HUES6 (cell line): Measurements from ENCODE around the gene UCHL1.

Experiments
- H3K27ac ChIP-seq: 2 replicates; pipeline ENCODE4 v1.7.0; 2013; ENCODE audit warnings: low read depth, mild to moderate bottlenecking, low read length, inconsistent platforms
- H3K27me3 ChIP-seq: 2 replicates; pipeline ENCODE4 v1.6.1; 2013; ENCODE audit warnings: low read length; ENCODE audit not compliant: control insufficient read depth, insufficient read depth
- H3K36me3 ChIP-seq: 2 replicates; pipeline ENCODE4 v1.6.1; 2013; ENCODE audit warnings: low read length; ENCODE audit not compliant: control insufficient read depth, insufficient read depth
- H3K4me1 ChIP-seq: 2 replicates; pipeline ENCODE4 v1.6.1; 2013; ENCODE audit warnings: low read length; ENCODE audit not compliant: control insufficient read depth, insufficient read depth
- H3K4me3 ChIP-seq: 2 replicates; pipeline ENCODE4 v1.5.1; 2013; ENCODE audit warnings: low read depth, low read length
- H3K9ac ChIP-seq: one replicate; pipeline ENCODE4 v1.6.1; 2013; ENCODE audit warnings: mild to moderate bottlenecking, low read length
- H3K9me3 ChIP-seq: 2 replicates; pipeline ENCODE4 v1.6.1; 2013; ENCODE audit warnings: low read depth, low read length; ENCODE audit not compliant: control insufficient read depth, insufficient read depth

The UCHL1 gene

DNA sequence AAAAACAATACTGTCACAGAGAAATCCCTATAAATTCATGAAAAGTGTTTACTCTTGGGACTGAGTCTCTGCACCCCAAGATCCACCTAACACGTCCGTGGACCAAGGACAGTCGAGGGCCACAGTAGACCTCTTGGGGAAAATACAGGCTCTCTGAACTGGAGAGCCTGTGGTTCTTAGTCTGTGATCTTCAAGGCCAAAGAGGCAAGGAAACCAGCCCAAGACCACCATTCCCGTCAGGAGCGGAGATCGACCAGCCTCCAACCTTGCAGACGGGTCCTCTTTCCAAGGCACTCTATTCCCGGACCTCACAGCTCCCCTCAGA lies 40.8 kb upstream of the UCHL1 start:
- H3K4me1 ChIP-seq, result peaks cover 28% of the 10 kb centered on the region
- peak overlapping the region; percentile 99 for H3K27ac ChIP-seq
- H3K9me3 ChIP-seq, result no peaks in the 10 kb centered on the region
- H3K27me3 ChIP-seq, result peaks cover 12% of the 10 kb centered on the region
- H3K9ac ChIP-seq, result peak overlapping the region; percentile 89
- H3K4me3 ChIP-seq, result peak overlapping the region; percentile 91
- no peaks in the 10 kb centered on the region for H3K36me3 ChIP-seq

DNA sequence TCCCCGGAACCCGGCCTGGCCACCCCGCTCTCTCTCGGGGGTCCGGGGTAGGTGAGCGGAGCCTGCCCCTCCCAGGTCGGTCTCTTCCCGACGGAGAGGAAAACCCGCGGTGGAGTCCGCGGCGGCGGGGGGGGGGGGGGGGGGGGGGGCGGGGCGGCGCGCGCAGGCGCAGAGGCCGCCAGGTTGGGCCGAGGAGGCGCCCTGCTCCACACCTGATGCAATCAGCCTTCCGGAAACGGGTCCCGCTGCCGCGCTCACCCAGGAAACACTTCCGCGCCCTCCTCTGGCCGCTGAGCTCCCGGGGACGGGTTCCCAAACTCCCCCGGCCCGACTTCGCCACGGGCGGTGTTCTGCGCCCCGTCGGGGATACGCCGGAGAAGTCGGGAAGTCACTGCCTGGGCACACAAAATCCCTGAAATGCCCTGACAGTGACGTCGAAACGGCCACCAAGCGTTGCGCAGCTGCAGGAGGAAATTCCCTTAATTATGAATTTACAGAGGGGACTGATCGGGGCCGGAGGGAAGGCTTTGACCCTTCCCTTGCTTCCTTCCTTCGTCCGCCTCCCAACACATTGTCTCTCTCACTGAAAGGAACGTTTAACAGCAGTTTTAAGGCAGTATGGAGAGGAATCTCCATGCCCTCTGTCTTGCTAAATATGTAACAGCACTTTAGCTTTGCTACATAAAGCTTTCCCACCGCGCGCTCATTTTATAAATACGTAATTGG lies 40.3 kb upstream of the UCHL1 start:
- no peaks in the 10 kb centered on the region for H3K36me3 ChIP-seq
- H3K4me1 ChIP-seq, result peaks cover 28% of the 10 kb centered on the region
- peak overlapping the region; percentile 99 for H3K27ac ChIP-seq
- H3K9ac ChIP-seq, result peak overlapping the region; percentile 97
- H3K4me3 ChIP-seq, result peak overlapping the region; percentile 91
- peaks cover 12% of the 10 kb centered on the region for H3K27me3 ChIP-seq
- H3K9me3 ChIP-seq, result no peaks in the 10 kb centered on the region

DNA sequence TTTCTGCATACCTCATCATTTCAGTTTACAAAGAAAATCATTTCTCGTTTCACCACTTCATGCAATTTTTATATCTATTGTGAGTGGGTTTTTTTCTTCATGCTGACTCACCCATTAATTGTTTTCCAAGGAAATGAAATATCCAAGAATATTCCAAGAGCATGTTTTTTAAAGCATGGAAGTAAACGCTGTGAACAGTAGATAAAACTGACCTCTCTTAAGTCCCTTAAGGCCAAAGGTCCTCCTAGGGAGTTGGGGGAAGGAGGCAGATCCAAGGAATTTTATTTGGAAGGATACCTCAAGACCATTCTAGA lies 39.8 kb upstream of the UCHL1 start:
- peak overlapping the region; percentile 99 for H3K27ac ChIP-seq

DNA sequence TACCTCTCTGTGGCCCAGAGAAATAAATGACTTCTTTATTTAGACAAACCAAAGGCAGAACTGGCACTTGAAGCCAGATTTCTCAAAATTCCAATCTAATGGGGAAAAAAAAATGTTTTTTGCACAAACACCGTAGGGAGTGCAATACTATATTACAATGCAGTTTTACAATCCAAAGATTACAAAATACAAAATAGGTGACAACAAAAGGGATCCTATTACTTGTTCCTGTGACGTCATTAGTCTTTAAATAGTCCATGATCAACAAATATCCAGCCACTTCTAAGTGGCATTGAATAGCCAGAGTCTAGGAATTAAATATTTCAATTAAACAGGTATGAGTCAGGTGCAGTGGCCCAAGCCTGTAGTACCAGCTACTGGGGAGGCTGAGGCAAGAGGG lies 39.4 kb upstream of the UCHL1 start:
- peaks cover 12% of the 10 kb centered on the region for H3K27me3 ChIP-seq
- H3K36me3 ChIP-seq, result no peaks in the 10 kb centered on the region
- no peaks in the 10 kb centered on the region for H3K9me3 ChIP-seq
- peak overlapping the region; percentile 91; the same call in 1 of the 2 replicates for H3K4me3 ChIP-seq
- H3K27ac ChIP-seq, result peak overlapping the region; percentile 99; the same call in 1 of the 2 replicates
- H3K4me1 ChIP-seq, result peaks cover 28% of the 10 kb centered on the region
- H3K9ac ChIP-seq, result no peak overlapping the region

More for the DNA sequence above, 39.8 kb upstream of the UCHL1 start:
- Histone ChIP-seq H3K4me1 (peaks cover 28% of the 10 kb centered on the region), H3K9ac (peak overlapping the region; percentile 97), H3K27me3 (peaks cover 12% of the 10 kb centered on the region), H3K4me3 (peak overlapping the region; percentile 91), H3K9me3 (no peaks in the 10 kb centered on the region), H3K36me3 (no peaks in the 10 kb centered on the region)

DNA sequence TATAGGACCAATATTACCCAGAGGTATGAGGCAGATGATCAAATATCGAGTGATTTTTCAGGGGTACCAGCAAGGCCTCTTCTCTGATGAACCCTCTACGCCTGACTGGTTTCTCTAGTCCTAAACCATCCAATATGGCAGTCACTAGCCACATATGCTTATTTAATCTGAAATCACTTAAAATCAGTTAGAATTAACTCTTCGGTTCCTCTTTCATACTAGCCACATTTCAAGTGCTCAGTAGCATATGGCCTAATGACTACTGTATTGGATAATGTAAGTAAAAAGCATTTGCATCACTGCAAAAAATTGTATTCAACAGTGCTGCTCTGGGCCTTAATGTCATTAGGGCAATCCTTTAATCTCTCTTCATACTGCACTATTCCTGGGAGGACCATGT lies 38.0 kb upstream of the UCHL1 start:
- H3K4me3 ChIP-seq, result no peak overlapping the region
- peaks cover 22% of the 10 kb centered on the region for H3K4me1 ChIP-seq
- H3K36me3 ChIP-seq, result no peaks in the 10 kb centered on the region
- no peaks in the 10 kb centered on the region for H3K9me3 ChIP-seq
- no peak overlapping the region for H3K9ac ChIP-seq
- no peak overlapping the region for H3K27ac ChIP-seq
- H3K27me3 ChIP-seq, result no peaks in the 10 kb centered on the region

DNA sequence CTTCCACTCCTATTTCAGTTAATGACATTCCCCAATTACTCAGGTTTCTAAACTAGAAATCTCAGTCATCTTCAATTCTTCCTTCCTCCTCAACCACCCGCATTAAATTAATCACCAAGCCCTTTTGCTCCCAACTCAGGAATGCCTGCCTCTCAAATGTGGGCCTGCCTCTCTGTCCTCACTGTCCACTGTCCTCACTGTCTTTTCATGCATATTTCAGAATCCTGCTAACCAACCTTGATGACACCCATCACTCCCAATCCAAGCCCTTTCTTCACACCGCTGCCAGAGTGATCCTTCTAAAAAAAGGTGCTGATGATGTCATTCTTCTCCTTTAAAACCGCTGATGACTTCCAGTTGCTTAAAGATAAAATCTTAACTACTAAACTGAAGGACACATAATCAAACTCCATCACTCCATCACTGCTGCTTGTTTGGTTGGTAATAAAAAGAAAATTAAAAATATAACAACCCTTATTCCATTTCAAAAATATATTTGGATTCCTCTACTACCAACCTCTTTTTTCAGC lies 37.2 kb upstream of the UCHL1 start:
- H3K27me3 ChIP-seq, result no peaks in the 10 kb centered on the region
- H3K9ac ChIP-seq, result no peak overlapping the region
- H3K4me1 ChIP-seq, result peaks cover 22% of the 10 kb centered on the region
- H3K27ac ChIP-seq, result no peak overlapping the region
- H3K9me3 ChIP-seq, result no peaks in the 10 kb centered on the region
- no peaks in the 10 kb centered on the region for H3K36me3 ChIP-seq
- no peak overlapping the region for H3K4me3 ChIP-seq

DNA sequence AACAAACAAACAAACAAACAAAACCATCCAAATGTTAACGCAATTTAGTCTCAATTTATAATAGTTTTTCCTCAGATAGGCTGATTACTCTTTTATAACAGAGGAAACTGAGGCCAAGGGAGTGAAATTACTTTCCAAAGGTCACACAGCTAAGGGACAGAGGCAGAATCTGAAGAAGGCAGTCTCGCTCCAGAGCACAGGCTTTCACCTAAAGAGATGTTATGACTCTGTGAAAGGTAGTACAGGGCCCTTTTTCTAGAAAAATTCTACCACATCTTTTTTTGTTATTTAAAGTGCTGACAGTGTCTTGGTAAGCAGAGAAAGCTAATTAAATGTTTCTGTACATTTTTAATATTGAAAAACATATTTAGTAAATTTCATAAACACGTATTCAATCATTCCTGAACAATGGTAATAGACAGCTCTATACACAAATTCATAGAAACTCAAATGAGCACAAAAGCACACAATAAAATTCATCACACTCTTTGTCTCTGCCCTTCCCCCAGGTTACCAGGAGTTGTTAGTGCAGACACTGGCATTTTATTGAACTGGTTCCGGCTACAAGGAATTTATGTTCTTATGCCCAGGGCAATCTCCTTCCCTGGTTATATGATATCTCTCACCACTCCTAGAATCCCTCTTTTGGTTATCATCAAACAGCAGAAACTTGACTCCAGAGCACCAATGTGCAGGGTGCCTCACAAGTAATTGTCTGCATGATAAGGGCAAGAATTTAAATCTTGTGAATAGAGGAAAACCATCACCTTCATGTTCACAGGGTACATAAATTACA lies 34.7 kb upstream of the UCHL1 start:
- Histone ChIP-seq H3K27me3 (no peaks in the 10 kb centered on the region), H3K9me3 (no peaks in the 10 kb centered on the region), H3K4me3 (no peak overlapping the region), H3K36me3 (no peaks in the 10 kb centered on the region), H3K27ac (no peak overlapping the region), H3K9ac (no peak overlapping the region), H3K4me1 (peaks cover 7% of the 10 kb centered on the region)

DNA sequence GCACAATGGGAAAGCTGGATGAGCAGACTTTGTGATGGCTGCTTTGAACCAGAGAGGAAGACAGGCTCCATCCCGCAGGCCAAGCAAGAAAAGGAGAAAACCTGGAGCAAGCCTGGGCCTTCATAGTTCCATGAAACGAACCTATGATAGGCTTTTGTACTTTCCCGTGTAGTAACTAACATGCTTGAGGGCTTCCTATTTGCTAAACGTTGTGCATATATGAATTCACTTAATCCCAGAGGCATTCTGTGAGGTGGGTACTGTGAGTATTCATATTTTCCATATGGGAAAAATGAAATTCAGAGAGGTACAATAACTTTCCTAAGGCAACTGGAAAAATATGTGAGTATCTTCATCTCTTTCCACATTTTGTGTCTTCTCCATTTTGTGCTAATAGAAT lies 28.8 kb upstream of the UCHL1 start:
- Histone ChIP-seq H3K9me3 (no peaks in the 10 kb centered on the region), H3K36me3 (no peaks in the 10 kb centered on the region), H3K4me3 (no peak overlapping the region), H3K9ac (no peak overlapping the region), H3K27ac (no peak overlapping the region), H3K27me3 (no peaks in the 10 kb centered on the region), H3K4me1 (no peaks in the 10 kb centered on the region)

DNA sequence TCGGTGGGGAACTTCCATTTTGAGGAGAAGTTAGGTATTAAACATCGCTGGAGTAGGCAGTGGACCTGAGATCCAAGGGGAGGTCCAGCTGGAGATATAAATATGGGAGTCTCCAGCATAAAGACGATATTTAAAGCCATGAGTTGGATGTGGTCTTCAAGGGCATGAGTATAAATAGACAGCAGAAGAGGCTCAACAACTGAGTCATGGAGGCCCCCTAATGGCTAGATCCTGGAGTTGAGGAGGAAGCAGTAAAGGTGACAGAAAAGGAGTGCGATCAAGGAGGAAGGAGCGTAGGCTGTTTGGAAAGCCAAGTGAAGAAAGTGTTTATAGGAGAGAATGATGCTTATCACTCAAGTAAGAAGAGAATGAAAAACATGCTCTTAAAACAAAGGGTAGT lies 24.3 kb upstream of the UCHL1 start:
- no peak overlapping the region for H3K9ac ChIP-seq
- no peak overlapping the region for H3K4me3 ChIP-seq
- no peaks in the 10 kb centered on the region for H3K4me1 ChIP-seq
- H3K27me3 ChIP-seq, result no peaks in the 10 kb centered on the region
- no peaks in the 10 kb centered on the region for H3K9me3 ChIP-seq
- no peak overlapping the region for H3K27ac ChIP-seq
- H3K36me3 ChIP-seq, result no peaks in the 10 kb centered on the region

DNA sequence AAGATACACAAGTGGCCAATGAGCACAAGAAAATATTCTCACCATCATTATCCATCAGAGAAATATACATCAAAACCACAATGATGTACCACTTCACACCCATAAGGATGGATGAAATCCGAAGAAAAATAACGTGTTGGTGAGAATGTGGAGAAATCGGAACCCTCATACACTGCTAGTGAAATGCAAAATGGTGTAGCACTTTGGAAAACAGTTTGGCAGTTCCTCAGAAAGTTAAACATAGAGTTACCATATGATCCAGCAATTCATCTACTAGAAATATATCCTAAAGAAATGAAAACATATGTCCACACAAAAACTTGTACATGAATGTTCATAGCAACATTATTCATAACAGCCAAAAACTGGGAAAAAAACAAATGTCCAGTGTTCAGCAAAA lies 23.9 kb upstream of the UCHL1 start:
- Histone ChIP-seq H3K9me3 (no peaks in the 10 kb centered on the region), H3K27ac (no peak overlapping the region), H3K36me3 (no peaks in the 10 kb centered on the region), H3K9ac (no peak overlapping the region), H3K4me1 (no peaks in the 10 kb centered on the region), H3K27me3 (no peaks in the 10 kb centered on the region), H3K4me3 (no peak overlapping the region)

DNA sequence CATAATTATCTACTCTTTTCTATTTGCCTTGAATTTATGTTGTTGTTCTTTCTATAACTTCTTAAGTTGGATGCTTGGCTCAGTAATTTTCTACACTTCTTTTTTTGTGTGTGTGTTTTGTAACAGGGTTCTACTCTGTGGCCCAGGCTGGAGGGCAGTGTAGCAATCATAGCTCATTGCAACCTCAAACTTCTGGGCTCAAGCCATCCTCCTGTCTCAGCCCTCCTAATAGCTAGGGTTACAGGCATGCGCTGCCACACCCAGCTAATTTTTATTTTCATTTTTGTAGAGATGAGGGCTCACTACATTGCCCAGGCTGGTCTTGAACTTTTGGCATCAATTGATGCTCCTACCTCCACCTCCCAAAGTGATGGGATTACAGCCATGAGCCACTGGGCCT lies 20.7 kb upstream of the UCHL1 start:
- Histone ChIP-seq H3K9me3 (no peaks in the 10 kb centered on the region), H3K4me1 (no peaks in the 10 kb centered on the region), H3K27ac (no peak overlapping the region), H3K36me3 (no peaks in the 10 kb centered on the region), H3K4me3 (no peak overlapping the region), H3K27me3 (no peaks in the 10 kb centered on the region), H3K9ac (no peak overlapping the region)
